Loucy (cell line): ENCODE measurements around the gene GNAQ.

Source experiments
- EZH2phosphoT487 ChIP-seq: fragments of 200-600 bp; IDR thresholded peaks from 2 replicates; pipeline ENCODE4 v1.6.1; 2018; ENCODE audit warnings: antibody characterized with exemption, mild to moderate bottlenecking, moderate library complexity, borderline replicate concordance
- TF ChIP-seq, protein P1 (sequence below): fragments of 200-600 bp; sonication (generic); conservative IDR thresholded peaks from 2 replicates; pipeline ENCODE4 v1.5.1; 2014; ENCODE audit warnings: mild to moderate bottlenecking, antibody characterized with exemption, low read length

DNA sequence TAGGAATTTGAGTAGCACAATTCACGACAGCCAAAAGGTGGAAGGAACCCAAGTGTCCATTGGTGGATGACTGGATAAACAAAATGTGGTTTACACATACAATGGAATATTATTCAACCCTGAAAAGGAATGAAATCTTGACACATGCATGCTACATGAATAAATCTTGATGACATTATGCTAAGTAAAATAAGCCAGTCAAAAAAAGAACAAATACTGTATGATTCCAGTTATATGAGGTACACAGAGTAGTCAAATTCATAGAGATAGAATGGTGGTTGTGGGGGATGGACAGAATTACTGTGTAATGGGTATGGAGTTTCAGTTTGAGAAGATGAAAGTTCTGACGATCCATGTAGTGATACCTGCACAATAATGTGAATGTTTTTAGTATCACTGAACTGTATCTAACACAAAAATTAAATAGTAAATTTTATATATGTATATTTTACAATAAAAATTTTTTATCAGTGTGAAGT, 265.8 kb downstream of the GNAQ start:
- TF ChIP-seq, protein P1, sequence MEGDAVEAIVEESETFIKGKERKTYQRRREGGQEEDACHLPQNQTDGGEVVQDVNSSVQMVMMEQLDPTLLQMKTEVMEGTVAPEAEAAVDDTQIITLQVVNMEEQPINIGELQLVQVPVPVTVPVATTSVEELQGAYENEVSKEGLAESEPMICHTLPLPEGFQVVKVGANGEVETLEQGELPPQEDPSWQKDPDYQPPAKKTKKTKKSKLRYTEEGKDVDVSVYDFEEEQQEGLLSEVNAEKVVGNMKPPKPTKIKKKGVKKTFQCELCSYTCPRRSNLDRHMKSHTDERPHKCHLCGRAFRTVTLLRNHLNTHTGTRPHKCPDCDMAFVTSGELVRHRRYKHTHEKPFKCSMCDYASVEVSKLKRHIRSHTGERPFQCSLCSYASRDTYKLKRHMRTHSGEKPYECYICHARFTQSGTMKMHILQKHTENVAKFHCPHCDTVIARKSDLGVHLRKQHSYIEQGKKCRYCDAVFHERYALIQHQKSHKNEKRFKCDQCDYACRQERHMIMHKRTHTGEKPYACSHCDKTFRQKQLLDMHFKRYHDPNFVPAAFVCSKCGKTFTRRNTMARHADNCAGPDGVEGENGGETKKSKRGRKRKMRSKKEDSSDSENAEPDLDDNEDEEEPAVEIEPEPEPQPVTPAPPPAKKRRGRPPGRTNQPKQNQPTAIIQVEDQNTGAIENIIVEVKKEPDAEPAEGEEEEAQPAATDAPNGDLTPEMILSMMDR, result no peak
- no peak for TF ChIP-seq EZH2phosphoT487
